ENCODE data around the gene SPATA13.

Gene SPATA13

GRCh38 chr13:24355103-24355502 lies 194.6 kb downstream of the SPATA13 start:
- TF ChIP-seq CTCF (IDR thresholded peaks at IDR 0.05; ENCODE audit: insufficient read depth, low read length, missing control alignments) = no peak

DNA sequence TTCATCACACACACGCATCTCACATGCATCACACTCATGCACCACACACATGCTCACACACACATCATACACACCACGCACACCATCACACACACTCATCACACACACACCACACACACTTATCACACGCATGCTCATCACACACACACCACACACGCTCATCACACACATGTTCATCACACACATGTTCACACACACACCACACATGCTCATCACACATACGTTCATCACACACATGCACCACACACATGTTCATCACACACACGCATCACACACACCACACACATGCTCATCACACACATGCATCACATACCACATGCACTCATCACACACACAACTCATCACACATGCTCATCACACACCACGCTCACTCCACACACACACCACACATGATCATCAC lies 195.8 kb downstream of the SPATA13 start:
- ChIA-PET POLR2A (no interaction called here), CTCF (no interaction called here)
- no peak for DNase-seq (ENCODE audit: low read depth, low spot score)
- H3K4me3 ChIP-seq (ENCODE audit: low read depth, low read length) = no peak overlapping the region
- TF ChIP-seq CTCF (IDR thresholded peaks at IDR 0.05; ENCODE audit: insufficient read depth, low read length, missing control alignments) = no peak

More at GRCh38 chr13:24355103-24355502, 194.6 kb downstream of the SPATA13 start:
- H3K4me3 ChIP-seq (ENCODE audit: low read depth, low read length) = no peak overlapping the region
- DNase-seq (ENCODE audit: low read depth, low spot score) = no peak
- POLR2A ChIA-PET = no interaction called here
- CTCF ChIA-PET = no interaction called here

Measured in AG04449 (cell line).